Measurements from ENCODE around the gene POU3F2.

DNA sequence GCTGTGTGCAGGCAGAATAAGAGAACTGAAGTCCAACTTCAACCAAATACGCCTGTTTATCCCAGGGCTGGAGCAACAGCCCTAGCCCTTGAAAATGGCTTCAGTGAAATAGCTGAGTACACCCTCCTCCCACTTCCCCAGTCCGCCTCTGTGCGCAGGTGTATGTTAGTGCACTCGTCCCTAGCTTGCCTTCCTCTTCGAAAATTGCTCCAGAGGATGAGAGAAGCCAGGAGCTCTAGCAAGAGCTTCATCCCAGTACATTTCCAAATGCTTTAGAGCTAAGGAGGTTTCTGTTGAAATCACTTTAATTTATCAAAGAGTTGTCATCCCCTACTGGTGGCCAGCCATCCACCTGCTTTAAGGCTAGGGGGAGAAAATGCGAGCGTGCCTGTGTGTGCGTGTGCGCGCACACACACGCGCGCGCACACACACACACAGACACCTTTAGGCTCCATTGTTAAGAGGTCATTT, 5.4 kb upstream of the POU3F2 start:
- TF ChIP-seq, protein P1, sequence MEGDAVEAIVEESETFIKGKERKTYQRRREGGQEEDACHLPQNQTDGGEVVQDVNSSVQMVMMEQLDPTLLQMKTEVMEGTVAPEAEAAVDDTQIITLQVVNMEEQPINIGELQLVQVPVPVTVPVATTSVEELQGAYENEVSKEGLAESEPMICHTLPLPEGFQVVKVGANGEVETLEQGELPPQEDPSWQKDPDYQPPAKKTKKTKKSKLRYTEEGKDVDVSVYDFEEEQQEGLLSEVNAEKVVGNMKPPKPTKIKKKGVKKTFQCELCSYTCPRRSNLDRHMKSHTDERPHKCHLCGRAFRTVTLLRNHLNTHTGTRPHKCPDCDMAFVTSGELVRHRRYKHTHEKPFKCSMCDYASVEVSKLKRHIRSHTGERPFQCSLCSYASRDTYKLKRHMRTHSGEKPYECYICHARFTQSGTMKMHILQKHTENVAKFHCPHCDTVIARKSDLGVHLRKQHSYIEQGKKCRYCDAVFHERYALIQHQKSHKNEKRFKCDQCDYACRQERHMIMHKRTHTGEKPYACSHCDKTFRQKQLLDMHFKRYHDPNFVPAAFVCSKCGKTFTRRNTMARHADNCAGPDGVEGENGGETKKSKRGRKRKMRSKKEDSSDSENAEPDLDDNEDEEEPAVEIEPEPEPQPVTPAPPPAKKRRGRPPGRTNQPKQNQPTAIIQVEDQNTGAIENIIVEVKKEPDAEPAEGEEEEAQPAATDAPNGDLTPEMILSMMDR (conservative IDR thresholded peaks at IDR 0.05 in 1 of 2, IDR thresholded peaks at IDR 0.05 in 1 of 2; ENCODE audit: low read depth in 1 of 2, low read length in 2 of 2): no peak
- peak; percentile 42 for TF ChIP-seq EZH2 (IDR thresholded peaks at IDR 0.05; ENCODE audit: low read length, missing control alignments)

All from fibroblast of lung (primary cell).